Measurements from ENCODE around the gene TOP2A.

Gene TOP2A

DNA sequence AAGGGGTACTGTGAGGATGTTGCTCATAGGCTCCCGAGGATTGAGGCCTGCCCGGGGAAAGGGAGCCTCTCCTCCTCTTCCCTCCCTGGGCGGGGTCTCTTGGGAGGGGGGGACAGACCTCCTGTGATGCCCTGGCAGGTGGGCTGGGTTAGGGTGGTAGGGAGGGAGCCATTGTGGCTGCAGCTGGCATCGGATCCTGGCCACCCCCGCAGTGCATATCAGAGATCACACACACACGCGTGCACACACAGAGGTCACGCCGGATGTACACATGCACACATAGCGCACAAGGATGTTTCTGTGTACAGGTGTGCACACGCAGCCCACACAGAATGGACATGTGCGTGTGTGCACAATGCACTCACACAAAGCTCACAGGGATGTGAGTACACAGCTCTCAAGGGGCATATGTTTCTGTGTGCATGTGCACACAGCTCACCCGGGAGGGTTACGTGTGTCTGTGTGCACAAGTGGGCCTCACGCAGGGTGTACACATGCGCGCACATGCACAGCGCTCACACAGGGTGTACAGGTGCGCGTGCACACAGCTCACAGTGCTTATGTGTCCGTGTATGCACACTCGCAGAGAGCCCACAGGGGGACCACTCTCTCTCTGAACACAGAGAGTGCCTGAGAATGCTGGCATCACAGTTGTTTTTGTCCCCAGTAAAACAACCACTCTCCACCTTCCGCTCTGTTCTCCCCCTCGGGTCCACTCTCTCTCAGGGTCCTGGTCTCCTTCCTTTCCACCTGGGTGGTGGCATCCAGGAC, 55.6 kb downstream of the TOP2A start:
- POLR2A ChIA-PET = interaction anchor here (0.7 kb wide), 1 partner anchor 38 kb away, joined by 4 read pairs; no protein-coding TSS in a partner anchor
- CTCF ChIA-PET = interaction anchor here (0.6 to 20.0 kb wide), 20 partner anchors 9 to 1304 kb away, joined by 3 to 604 read pairs (median 4); partner anchors contain the start of genes RARA and TOP2A
- TF ChIP-seq, protein P1, sequence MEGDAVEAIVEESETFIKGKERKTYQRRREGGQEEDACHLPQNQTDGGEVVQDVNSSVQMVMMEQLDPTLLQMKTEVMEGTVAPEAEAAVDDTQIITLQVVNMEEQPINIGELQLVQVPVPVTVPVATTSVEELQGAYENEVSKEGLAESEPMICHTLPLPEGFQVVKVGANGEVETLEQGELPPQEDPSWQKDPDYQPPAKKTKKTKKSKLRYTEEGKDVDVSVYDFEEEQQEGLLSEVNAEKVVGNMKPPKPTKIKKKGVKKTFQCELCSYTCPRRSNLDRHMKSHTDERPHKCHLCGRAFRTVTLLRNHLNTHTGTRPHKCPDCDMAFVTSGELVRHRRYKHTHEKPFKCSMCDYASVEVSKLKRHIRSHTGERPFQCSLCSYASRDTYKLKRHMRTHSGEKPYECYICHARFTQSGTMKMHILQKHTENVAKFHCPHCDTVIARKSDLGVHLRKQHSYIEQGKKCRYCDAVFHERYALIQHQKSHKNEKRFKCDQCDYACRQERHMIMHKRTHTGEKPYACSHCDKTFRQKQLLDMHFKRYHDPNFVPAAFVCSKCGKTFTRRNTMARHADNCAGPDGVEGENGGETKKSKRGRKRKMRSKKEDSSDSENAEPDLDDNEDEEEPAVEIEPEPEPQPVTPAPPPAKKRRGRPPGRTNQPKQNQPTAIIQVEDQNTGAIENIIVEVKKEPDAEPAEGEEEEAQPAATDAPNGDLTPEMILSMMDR (IDR thresholded peaks at IDR 0.05; ENCODE audit: control extremely low read depth, extremely low read depth, low read depth, missing control alignments) = no peak
- no peak for DNase-seq (ENCODE audit: extremely low spot score)

DNA sequence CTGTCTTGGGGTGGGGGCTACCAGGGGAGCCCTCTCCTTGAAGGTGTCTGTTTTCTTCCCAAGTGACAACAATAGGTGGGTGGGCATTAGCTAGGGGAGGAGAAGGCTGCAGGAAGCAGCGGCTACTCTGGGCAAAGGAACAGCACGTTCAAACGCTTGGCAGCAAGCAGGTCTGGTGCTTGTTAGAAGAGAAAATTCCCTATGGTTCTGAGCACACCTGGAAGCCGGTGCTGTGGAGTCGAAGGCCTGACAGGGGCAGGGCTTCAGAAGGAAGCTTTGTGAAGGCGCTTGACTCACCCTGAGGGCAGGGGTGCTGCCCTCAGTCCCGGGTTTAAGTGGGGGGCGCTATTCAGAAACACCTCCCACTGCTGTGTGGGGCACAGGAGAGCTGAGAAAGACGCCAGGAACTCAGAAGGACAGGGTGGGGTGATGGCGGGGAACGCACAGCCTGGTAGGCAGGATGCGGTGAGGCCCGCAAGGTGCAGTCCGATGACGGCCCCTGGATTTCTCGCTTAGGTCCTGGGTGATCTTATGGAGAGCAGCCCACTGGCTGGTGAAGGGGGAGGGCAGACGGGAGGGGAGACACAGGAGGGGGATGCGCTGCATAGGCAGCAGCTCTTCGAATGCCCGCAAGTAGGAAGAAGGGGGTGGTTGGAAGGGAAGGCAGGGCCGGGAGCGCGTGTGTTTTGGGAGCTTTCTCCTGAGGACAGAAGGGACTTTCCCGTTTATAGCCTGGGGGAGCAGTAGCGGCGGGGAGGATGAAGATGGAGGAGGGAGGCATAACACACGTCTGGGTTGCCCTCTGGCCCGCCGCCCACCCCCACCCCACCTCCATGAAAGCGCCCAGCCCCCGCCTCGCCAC, 56.4 kb downstream of the TOP2A start:
- ChIA-PET POLR2A (no interaction called here), CTCF (interaction anchor here (0.6 to 20.0 kb wide), 14 partner anchors 8 to 1301 kb away, joined by 3 to 604 read pairs (median 4); partner anchors contain the start of genes RARA and TOP2A)
- DNase-seq (ENCODE audit: extremely low spot score) = no peak
- TF ChIP-seq, protein P1 (IDR thresholded peaks at IDR 0.05; ENCODE audit: control extremely low read depth, extremely low read depth, low read depth, missing control alignments) = no peak

DNA sequence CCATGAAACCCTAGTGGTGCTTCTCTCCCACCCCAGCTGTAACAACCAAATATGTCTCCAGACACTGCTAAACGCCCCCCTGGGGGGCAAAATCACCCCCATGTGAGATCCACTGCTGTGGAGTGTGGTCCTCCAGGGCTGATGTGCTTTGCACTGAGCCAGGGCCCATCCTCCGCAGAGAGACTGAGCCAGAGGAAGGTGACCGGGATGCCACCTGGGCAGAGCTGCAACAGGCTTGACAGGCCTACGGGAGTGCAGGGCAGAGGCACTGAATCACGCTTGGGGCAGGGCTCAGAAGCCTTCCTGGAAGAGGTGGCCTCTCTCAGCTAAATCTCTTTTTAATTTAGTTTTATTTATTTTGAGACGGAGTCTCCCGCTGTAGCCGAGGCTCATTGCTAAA, 57.6 kb downstream of the TOP2A start:
- DNase-seq (ENCODE audit: extremely low spot score) = no peak
- ChIA-PET POLR2A (no interaction called here), CTCF (interaction anchor here (2.7 to 20.0 kb wide), 3 partner anchors 54 to 200 kb away, joined by 9 to 604 read pairs (median 216); partner anchors contain the start of gene RARA)
- TF ChIP-seq, protein P1 (IDR thresholded peaks at IDR 0.05; ENCODE audit: control extremely low read depth, extremely low read depth, low read depth, missing control alignments) = no peak

DNA sequence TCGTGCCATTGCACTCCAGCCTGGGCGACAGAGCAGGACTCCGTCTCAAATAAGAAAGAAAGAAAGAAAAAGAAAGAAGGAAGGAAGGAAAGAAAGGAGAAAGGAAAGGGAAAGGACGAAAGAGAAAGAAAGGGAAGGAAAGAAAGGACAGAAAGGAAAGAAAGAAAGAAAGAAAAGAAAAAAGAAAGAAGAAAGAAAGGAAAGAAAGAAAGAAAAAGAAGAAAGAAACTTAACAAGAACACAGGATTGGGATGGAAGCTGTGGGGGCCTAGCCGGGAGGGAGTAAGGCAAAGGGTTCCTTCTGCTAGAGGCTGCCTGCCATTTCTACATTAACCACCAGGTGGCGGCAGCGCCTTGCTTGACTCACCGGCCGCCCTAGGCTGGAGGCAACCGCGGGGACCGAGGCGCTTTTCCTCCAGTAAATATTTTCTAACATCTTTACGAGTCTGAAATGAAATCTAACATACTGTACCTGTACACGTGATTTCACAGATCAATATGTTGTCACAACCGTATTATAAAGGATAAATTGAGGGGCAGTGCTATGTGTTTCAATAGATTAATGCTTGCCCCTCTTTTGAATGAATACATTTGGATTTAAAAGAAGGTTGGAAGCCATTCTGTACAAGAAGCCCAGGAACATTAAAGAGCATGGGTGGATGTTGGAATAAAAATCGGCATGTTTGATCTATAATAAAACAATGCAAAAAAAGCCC, 59.2 kb downstream of the TOP2A start:
- ChIA-PET CTCF (interaction anchor here (0.7 to 20.0 kb wide), 21 partner anchors 8 to 205 kb away, joined by 3 to 604 read pairs (median 4); partner anchors contain the start of genes IGFBP4, RARA and TOP2A), POLR2A (no interaction called here)
- TF ChIP-seq, protein P1 (IDR thresholded peaks at IDR 0.05; ENCODE audit: control extremely low read depth, extremely low read depth, low read depth, missing control alignments) = peak; percentile 96
- DNase-seq (ENCODE audit: extremely low spot score) = peak; percentile 91

DNA sequence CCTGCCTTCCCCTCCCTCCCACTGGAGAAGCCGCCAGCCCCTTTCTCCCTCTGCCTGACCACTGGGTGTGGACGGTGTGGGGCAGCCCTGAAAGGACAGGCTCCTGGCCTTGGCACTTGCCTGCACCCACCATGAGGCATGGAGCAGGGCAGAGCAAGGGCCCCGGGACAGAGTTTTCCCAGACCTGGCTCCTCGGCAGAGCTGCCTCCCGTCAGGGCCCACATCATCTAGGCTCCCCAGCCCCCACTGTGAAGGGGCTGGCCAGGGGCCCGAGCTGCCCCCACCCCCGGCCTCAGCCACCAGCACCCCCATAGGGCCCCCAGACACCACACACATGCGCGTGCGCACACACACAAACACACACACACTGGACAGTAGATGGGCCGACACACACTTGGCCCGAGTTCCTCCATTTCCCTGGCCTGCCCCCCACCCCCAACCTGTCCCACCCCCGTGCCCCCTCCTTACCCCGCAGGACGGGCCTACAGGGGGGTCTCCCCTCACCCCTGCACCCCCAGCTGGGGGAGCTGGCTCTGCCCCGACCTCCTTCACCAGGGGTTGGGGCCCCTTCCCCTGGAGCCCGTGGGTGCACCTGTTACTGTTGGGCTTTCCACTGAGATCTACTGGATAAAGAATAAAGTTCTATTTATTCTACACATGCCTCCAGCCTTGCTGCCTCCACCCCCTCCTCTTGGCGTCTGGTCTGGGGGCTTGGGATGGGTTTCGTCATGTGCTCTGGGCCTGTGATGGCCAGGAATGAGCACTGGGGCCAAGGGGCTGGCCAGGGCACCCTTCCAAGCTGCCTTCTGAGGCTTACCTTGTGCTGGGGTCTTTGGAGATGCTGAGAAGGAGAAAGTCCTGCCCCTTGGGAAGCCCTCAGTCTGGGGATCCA, 60.5 kb downstream of the TOP2A start:
- CTCF ChIA-PET = interaction anchor here (0.7 to 20.0 kb wide), 13 partner anchors 9 to 203 kb away, joined by 3 to 604 read pairs (median 6); partner anchors contain the start of gene RARA

More for the DNA sequence above, 60.5 kb downstream of the TOP2A start:
- TF ChIP-seq, protein P1 (IDR thresholded peaks at IDR 0.05; ENCODE audit: control extremely low read depth, extremely low read depth, low read depth, missing control alignments) = no peak
- DNase-seq (ENCODE audit: extremely low spot score) = no peak
- POLR2A ChIA-PET = interaction anchor here (0.7 kb wide), 1 partner anchor 34 kb away, joined by 3 read pairs; no protein-coding TSS in a partner anchor
